ENCODE results near the gene KIF1A.
A peak's percentile ranks its signal among the peaks of the same experiment; 100 is the strongest.
"Not testable (repeated sequence)": the region's sequence is repeated elsewhere in the genome, so short reads cannot be mapped to it uniquely, and the experiment has no call there.

KIF1A gene

GRCh38 chr2:240846309-240846708 lies 26.3 kb upstream of the KIF1A start:
- not testable (repeated sequence) for DNase-seq

DNA sequence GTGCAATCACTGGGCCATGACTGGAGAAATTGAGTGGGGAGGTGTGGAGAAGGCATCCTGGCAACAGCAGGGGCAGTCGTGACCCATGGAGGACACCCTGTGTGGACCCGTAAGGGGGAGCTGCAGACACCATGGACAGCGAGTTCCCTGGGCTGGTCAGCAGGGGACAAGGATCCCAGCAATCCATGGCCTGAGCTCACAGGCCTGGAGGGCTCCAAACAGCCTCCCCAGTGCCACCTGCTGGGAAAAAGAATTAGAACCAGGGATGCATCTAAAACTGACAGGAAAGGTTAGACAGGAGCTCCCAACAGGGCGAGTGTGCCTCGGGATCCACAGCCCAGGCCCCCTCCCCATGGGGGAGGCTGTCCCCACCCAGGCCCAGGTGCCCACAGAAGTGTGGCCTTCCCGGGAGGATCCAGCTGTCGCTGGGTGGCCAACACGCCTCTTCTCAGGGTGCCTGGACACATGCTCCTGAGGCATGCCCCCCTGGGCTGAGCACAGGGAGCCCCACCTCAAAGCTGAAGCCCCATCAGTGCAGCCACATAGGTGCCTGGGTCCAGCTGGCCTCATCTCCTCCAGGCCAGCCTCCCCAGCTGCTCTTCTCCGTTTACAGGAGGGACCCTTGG lies 20.5 kb upstream of the KIF1A start:
- DNase-seq = peak; percentile 85

GRCh38 chr2:240839152-240840143 lies 19.4 kb upstream of the KIF1A start:
- no peak for DNase-seq

GRCh38 chr2:240837621-240838020 lies 17.6 kb upstream of the KIF1A start:
- no peak for DNase-seq

GRCh38 chr2:240836781-240837467 lies 16.9 kb upstream of the KIF1A start:
- no peak for DNase-seq

DNA sequence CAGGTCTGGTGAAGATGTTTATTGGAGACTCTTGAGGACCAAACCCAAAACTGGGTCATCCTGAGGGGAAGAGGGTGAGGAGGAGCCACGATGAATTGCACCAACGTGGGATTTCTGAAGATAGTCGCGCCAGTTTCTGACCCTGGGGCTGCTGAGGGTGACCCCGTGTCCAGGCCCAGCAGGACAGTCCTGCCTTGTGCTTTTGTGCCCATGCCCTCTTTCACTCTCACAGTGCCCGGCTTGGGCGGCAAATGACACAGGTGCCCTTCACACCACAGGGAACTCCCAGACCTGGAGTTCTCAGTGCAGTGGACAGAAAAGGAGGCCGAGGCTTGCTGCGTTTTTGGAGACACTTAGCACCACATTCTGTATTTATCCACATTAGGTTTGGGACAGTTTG lies 15.5 kb upstream of the KIF1A start:
- no peak for DNase-seq

- DNase-seq = no peak
Measured at GRCh38 chr2:240834377-240834975, 14.5 kb upstream of the KIF1A start.

GRCh38 chr2:240833724-240834285 lies 13.8 kb upstream of the KIF1A start:
- DNase-seq = no peak

GRCh38 chr2:240832921-240833494 lies 13.0 kb upstream of the KIF1A start:
- DNase-seq = no peak

DNA sequence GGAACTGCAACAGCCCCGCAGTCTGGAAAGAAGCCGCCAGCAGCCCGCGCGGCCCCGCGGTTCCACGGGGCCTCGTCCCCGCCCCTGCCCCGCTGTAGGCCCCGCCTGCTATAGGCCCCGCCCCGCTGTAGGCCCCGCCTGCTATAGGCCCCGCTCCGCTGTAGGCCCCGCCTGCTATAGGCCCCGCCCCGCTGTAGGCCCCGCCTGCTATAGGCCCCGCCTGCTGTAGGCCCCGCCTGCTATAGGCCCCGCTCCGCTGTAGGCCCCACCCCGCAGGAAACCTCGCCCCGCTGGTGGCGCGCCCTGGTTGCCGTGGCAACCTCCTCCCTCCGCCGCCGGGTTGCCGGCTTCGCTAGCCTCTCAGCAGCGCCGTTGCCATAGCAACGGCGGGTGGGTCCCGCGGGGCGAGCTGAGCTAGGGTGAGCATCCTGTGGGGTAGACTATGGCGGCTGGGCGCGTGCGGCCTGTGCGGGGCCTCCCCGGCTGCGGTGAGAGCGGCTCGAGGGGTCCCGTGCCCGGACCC lies 12.2 kb upstream of the KIF1A start:
- peak; percentile 98 for DNase-seq

DNA sequence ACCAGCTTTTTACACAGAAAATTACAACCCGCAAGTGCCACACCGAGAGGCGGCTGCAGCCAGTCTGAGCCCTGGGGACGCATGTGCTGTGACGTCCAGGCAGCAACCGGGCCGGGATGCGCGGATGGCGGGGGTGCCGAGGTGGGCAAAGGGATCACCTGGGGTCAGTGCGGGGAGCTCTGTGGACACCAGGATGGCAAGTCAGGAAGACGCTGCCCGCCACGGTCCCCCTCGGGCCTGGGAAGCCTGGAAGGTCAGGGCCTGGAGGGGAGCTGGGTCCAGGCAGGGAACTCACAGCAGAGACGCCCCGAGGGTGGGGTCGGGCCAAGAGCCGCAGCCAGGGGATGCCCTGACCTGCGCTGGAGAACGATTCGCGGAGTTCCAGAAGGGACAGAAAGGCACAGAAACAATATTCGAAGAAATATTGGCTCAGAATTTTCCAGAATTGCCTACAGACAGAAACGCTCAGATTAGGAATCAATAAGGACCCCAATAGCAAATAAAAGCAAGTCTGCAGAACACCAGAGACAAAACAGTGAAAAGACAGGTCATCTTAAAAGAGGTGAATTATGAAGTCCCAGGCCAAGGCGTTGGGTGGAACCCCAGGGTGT lies 11.7 kb upstream of the KIF1A start:
- DNase-seq = no peak

DNA sequence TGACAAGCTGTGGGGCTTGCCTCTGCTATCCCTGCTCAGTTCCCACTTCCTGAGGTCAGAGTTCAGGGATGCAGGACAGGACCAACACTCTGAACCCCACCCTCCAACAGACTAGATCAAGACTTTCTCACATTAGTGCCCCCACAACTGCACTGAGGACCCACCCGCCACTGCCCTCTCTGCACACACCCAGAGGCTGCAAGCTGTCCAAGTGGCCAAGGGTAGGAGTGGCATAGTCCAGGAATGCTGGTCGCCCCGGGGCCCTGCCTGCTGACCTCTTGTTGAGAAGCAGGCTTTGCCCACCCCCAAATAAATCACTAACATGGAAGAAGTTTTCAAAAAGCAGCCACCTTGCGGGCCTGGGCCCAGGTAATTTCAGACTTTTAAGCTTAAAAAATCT lies 5.5 kb upstream of the KIF1A start:
- no peak for DNase-seq

GRCh38 chr2:240823449-240824336 lies 3.7 kb upstream of the KIF1A start:
- DNase-seq = no peak

- DNase-seq = peak; percentile 28
Measured at GRCh38 chr2:240822280-240822847, 2.3 kb upstream of the KIF1A start.

DNA sequence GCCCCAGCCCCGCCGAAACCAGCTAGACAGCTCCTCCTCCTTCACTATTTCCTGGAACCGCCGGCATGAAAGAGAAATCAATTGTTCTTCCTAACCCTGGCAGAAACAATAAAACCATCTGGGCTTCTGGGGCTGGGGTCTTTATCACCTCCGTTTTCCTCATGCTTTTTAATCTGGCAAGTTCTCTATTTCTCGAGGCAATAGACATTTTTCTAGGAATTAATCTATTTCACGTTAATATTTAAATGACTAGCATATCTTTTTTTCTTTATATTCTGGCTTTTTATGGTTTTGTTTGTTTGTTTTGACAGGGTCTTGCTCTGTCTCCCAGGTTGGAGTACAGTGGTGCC lies 1.4 kb upstream of the KIF1A start:
- DNase-seq = no peak

DNA sequence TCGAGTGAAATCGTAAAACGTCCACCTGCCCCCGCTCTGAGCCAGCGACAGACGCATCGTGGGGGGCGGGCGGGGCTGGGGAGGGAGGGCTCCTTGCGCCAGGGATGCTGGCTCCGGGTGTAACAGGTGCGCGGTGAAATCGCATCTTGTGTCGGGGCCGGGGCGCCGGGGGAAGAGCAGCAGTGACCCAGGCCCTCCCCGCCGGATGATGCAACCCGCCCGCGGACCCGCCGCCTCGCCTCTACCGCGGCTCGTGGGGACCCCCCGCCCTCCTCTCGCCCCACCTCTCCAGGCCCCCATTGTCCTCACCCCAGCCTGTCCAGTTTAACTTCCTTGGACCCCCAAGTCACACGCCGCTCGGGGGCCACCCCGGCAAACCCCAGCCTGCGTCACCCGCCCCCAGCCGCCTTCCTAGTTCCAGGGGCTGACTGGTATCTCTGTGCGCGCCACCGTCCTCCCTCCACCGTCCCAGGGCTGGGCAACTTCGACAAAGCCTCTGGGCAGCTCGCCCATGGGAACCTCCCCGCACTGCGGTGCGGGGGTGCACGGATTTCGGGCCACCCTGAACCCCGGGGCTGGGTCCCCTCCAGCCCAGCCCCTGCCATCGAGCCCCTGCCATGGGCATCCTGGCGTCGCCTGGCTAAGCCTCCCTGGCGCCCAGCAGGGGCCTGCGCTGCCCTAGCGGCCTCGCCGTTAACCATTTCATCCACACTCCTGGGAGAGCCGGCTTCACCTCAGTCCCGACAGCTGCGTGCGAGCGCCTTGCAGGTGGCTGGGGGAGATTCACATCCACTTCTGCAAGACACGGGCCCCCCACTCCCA lies 799 bp upstream of the KIF1A start:
- peak; percentile 86 for DNase-seq

DNA sequence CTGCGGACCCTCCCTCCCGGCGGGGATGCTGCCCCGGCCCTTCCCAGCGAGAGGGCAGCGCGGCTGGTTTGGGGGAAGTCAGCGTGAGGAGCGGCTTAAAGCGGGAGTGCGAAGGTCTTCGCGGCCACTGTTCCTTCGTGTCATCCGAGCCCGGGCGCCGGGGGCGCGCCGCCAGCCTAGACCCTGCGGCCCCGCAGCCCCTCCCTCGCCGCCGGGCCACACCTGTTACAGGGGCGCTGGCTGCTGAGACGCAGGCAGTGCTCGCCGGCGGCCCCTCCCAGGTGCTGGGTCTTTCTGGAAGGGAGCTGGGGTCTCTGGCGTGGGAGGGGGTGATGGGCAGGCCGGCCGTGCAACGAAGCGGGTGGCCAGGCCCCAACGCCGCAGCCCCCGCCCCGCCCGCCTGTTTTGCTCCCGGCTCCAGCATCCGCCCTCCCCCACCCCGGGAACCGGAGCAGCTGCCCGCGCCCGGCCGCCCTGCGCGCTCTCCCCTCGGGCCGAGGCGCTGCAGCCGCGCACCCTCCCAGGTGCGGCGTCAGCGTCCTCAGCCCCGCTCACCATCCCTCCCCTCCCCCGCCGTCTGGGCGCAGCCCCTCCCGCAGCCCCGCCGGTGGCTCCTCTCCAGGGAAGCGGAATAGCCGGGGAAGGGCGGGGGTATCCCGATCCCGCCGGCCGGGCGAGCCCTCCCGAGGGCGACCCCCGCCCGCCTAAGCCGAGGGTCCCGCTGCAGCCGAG lies 727 bp downstream of the KIF1A start:
- DNase-seq = peak; percentile 75

- peak; percentile 64 for DNase-seq
Measured at GRCh38 chr2:240818293-240819125, 1.5 kb downstream of the KIF1A start.
